GM19328 (cell line): ENCODE results near the gene TENM4.

Experiments
- ATAC-seq: cut with Tn5 transposase; IDR thresholded peaks from one replicate; pipeline ENCODE4 v1.9.1; 2021; ENCODE audit warnings: mild to moderate bottlenecking, moderate library complexity; ENCODE audit not compliant: unreplicated experiment

The TENM4 gene

GRCh38 chr11:78773492-78773891, 667.3 kb downstream of the TENM4 start:
- ATAC-seq = no peak

GRCh38 chr11:78773077-78773476, 667.8 kb downstream of the TENM4 start:
- no peak for ATAC-seq

GRCh38 chr11:78772186-78772585, 668.6 kb downstream of the TENM4 start:
- ATAC-seq = no peak

- ATAC-seq = no peak
Observed at GRCh38 chr11:78770931-78771330, 669.9 kb downstream of the TENM4 start.

- no peak for ATAC-seq
Observed at GRCh38 chr11:78768971-78769370, 671.9 kb downstream of the TENM4 start.

- ATAC-seq = no peak
Observed at GRCh38 chr11:78768345-78768744, 672.5 kb downstream of the TENM4 start.

GRCh38 chr11:78767027-78767932, 673.5 kb downstream of the TENM4 start:
- no peak for ATAC-seq

GRCh38 chr11:78764946-78765345, 675.9 kb downstream of the TENM4 start:
- ATAC-seq = no peak

- ATAC-seq = no peak
Observed at GRCh38 chr11:78763664-78764063, 677.2 kb downstream of the TENM4 start.

GRCh38 chr11:78762105-78762504, 678.7 kb downstream of the TENM4 start:
- no peak for ATAC-seq

GRCh38 chr11:78759071-78759470, 681.8 kb downstream of the TENM4 start:
- ATAC-seq = no peak

- ATAC-seq = no peak
Observed at GRCh38 chr11:78753297-78753696, 687.5 kb downstream of the TENM4 start.

- ATAC-seq = no peak
Observed at GRCh38 chr11:78752494-78752893, 688.3 kb downstream of the TENM4 start.

GRCh38 chr11:78748918-78749690, 691.7 kb downstream of the TENM4 start:
- ATAC-seq = no peak

GRCh38 chr11:78744949-78745348, 695.9 kb downstream of the TENM4 start:
- no peak for ATAC-seq

- ATAC-seq = no peak
Observed at GRCh38 chr11:78744202-78744601, 696.6 kb downstream of the TENM4 start.

- no peak for ATAC-seq
Observed at GRCh38 chr11:78742430-78742829, 698.4 kb downstream of the TENM4 start.

GRCh38 chr11:78741741-78742140, 699.1 kb downstream of the TENM4 start:
- no peak for ATAC-seq

- ATAC-seq = no peak
Observed at GRCh38 chr11:78740199-78741071, 700.4 kb downstream of the TENM4 start.

- ATAC-seq = no peak
Observed at GRCh38 chr11:78737891-78738290, 702.9 kb downstream of the TENM4 start.

GRCh38 chr11:78737301-78737700, 703.5 kb downstream of the TENM4 start:
- no peak for ATAC-seq
